CD4-positive, alpha-beta T cell (primary cell): ENCODE measurements around the gene IFT172. TPM values are rescaled to one million over a fixed set of nuclear protein-coding genes. Genes with fewer than 3 reads are reported as not detected.

ENCODE experiments used
- ATAC-seq: fragments of 200-7000 bp; cut with Tn5 transposase; one replicate; pipeline ENCODE4 v1.10.0; 2022; ENCODE audit warnings: mild to moderate bottlenecking; ENCODE audit not compliant: poor library complexity
- CTCF ChIA-PET: fragments of 350-600 bp; sonication (Branson Sonifier 250); formaldehyde crosslinking; loops from one replicate; lab custom pipeline; 2021; ENCODE audit warnings: antibody characterized with exemption, inconsistent platforms; lab: Charles Lee
- POLR2A ChIA-PET: fragments of 350-600 bp; sonication (Branson Sonifier 250); formaldehyde crosslinking; loops from one replicate; lab custom pipeline; 2021; ENCODE audit warnings: antibody characterized with exemption, inconsistent platforms; lab: Charles Lee
- DNase-seq, 14 experiments: peaks; one replicate each; pipeline ENCODE4 v3.0.0-alpha.2; 2013 to 2020; ENCODE audit warnings: mixed read lengths in 2 of 14
- H3K27ac ChIP-seq, 2 donors: one replicate each; pipeline versions ENCODE4 v1.5.1 to v1.7.0; 2013; ENCODE audit warnings: low read length in 2 of 2, low read depth in 1 of 2, mild to moderate bottlenecking in 1 of 2
- H3K27me3 ChIP-seq, 2 experiments: 1 replicate in 1 of 2; 2 replicates in 1 of 2; pipeline versions ENCODE4 v1.6.1 to v1.7.0; 2013; ENCODE audit warnings: low read length in 2 of 2, control low read depth in 1 of 2, mild to moderate bottlenecking in 1 of 2, moderate library complexity in 1 of 2; ENCODE audit not compliant: insufficient read depth in 2 of 2, control insufficient read depth in 1 of 2
- H3K36me3 ChIP-seq: one replicate; pipeline ENCODE4 v1.6.1; 2013; ENCODE audit warnings: low read length, control low read depth; ENCODE audit not compliant: insufficient read depth
- H3K4me1 ChIP-seq: one replicate; pipeline ENCODE4 v1.6.1; 2013; ENCODE audit warnings: low read length, control low read depth; ENCODE audit not compliant: insufficient read depth
- H3K4me3 ChIP-seq: one replicate; pipeline ENCODE4 v1.5.1; 2013; ENCODE audit warnings: mild to moderate bottlenecking, low read length, moderate library complexity
- H3K9me3 ChIP-seq, 2 experiments: 1 replicate in 1 of 2; 2 replicates in 1 of 2; pipeline versions ENCODE4 v1.6.1 to v1.7.0; 2013; ENCODE audit warnings: low read length in 2 of 2, mild to moderate bottlenecking in 2 of 2, control low read depth in 1 of 2, moderate library complexity in 1 of 2; ENCODE audit not compliant: control insufficient read depth in 1 of 2, insufficient read depth in 1 of 2
- H3K27ac Mint-ChIP-seq: one replicate; pipeline ENCODE4 v1.8.0; 2020; ENCODE audit warnings: mixed read lengths
- H3K27me3 Mint-ChIP-seq: one replicate; pipeline ENCODE4 v1.8.0; 2021; ENCODE audit warnings: mixed read lengths
- H3K36me3 Mint-ChIP-seq: one replicate; pipeline ENCODE4 v1.8.0; 2021; ENCODE audit warnings: low read depth, mixed read lengths
- H3K4me1 Mint-ChIP-seq: one replicate; pipeline ENCODE4 v1.8.0; 2021; ENCODE audit warnings: low read depth, mixed read lengths
- H3K4me3 Mint-ChIP-seq: one replicate; pipeline ENCODE4 v1.8.0; 2020; ENCODE audit warnings: mild to moderate bottlenecking, mixed read lengths
- H3K9me3 Mint-ChIP-seq: one replicate; pipeline ENCODE4 v1.8.0; 2020; ENCODE audit warnings: mixed read lengths
- CTCF ChIP-seq: fragments of 200-600 bp; IDR thresholded peaks from one replicate; pipeline ENCODE4 v1.8.0; 2022; ENCODE audit warnings: antibody characterized with exemption, mild to moderate bottlenecking
- intact Hi-C, 2 experiments: fragments of 100-400 bp; cut with DNase I in 1 of 2; cut with micrococcal nuclease in 1 of 2; formaldehyde crosslinking; loops; one replicate each; pipeline versions ENCODE4 v1.15.1 to v1.9.0; 2023 to 2025; cut with DNase I, micrococcal nuclease
- total RNA-seq, 174 experiments: library from RNA in 2 of 174; stranded (reverse) in 2 of 174; gene quantifications; one replicate each; pipeline ENCODE4 v1.2.3 and lab custom pipeline; 2021 to 2026

Gene IFT172
- total RNA-seq, 2 experiments from 2014 or later: 13.3 to 14.4 TPM

- CTCF ChIA-PET: no interaction called here
- Histone ChIP-seq H3K9me3 (no peaks in the 10 kb centered on the region), H3K4me1 (peaks cover 15% of the 10 kb centered on the region), H3K36me3 (peaks cover 15% of the 10 kb centered on the region), H3K4me3 (no peak overlapping the region), H3K27me3 (no peaks in the 10 kb centered on the region), H3K27ac (no peak overlapping the region)
- POLR2A ChIA-PET: interaction anchor here (1.1 kb wide), 1 partner anchor 28 kb away, joined by 3 read pairs; the partner anchor contains the start of gene NRBP1
- no peak for DNase-seq
- Mint-ChIP-seq H3K4me3 (no peak overlapping the region), H3K27me3 (no peaks in the 10 kb centered on the region), H3K36me3 (peaks cover 25% of the 10 kb centered on the region), H3K27ac (peak overlapping the region; percentile 42), H3K9me3 (no peaks in the 10 kb centered on the region), H3K4me1 (peaks cover 49% of the 10 kb centered on the region)
- intact Hi-C loops: loop anchor here in 1 of 2 experiments (10.0 kb wide), 2 partner anchors 184 to 224 kb away; partner anchors contain the start of genes CCDC121, GPN1 and ZNF512
- no peak for TF ChIP-seq CTCF
- no peak for ATAC-seq
Measured at GRCh38 chr2:27400348-27401135, 89.0 kb downstream of the IFT172 start.

- H3K9me3 ChIP-seq: no peaks in the 10 kb centered on the region
- ATAC-seq: no peak
- H3K27ac Mint-ChIP-seq: no peak overlapping the region
- no peaks in the 10 kb centered on the region for H3K27me3 ChIP-seq
- no peak for TF ChIP-seq CTCF
- H3K9me3 Mint-ChIP-seq: no peaks in the 10 kb centered on the region
- ChIA-PET CTCF (no interaction called here), POLR2A (no interaction called here)
- H3K36me3 ChIP-seq: peaks cover 9% of the 10 kb centered on the region
- intact Hi-C loops: no loop called here
- DNase-seq: no peak
- no peak overlapping the region for H3K27ac ChIP-seq
- peaks cover 43% of the 10 kb centered on the region for H3K4me1 Mint-ChIP-seq
- H3K4me1 ChIP-seq: peaks cover 8% of the 10 kb centered on the region
- peaks cover 25% of the 10 kb centered on the region for H3K36me3 Mint-ChIP-seq
- H3K4me3 Mint-ChIP-seq: no peak overlapping the region
- no peaks in the 10 kb centered on the region for H3K27me3 Mint-ChIP-seq
- no peak overlapping the region for H3K4me3 ChIP-seq
Measured at GRCh38 chr2:27398962-27399361, 90.6 kb downstream of the IFT172 start.

Other genes starting within 250 kb of the IFT172 start
- not detected for gene SLC30A3, start 226.7 kb downstream of the IFT172 start, total RNA-seq
- not detected for gene DNAJC5G, start 214.3 kb downstream of the IFT172 start, total RNA-seq
- not detected for gene TRIM54, start 207.3 kb downstream of the IFT172 start, total RNA-seq
- 1 to 10 TPM; 1.8 to 2.3 TPM for gene UCN, start 181.3 kb downstream of the IFT172 start, total RNA-seq
- 10 to 100 TPM; 29.3 to 31.0 TPM for gene MPV17, start 166.6 kb downstream of the IFT172 start, total RNA-seq
- 10 to 100 TPM; 54.6 to 56.8 TPM for gene GTF3C2, start 133.0 kb downstream of the IFT172 start, total RNA-seq
- gene EIF2B4, start 119.4 kb downstream of the IFT172 start, total RNA-seq: 10 to 100 TPM; 33.2 to 34.0 TPM
- gene SNX17, start 119.1 kb downstream of the IFT172 start, total RNA-seq: 10 to 100 TPM; 66.3 to 67.9 TPM
- 10 to 100 TPM; 22.8 to 22.9 TPM for gene ZNF513, start 109.0 kb downstream of the IFT172 start, total RNA-seq
- 10 to 100 TPM; 30.4 to 31.2 TPM for gene PPM1G, start 80.2 kb downstream of the IFT172 start, total RNA-seq
- 100 to 1,000 TPM; 169 to 181 TPM for gene NRBP1, start 61.1 kb downstream of the IFT172 start, total RNA-seq
- gene KRTCAP3, start 47.4 kb downstream of the IFT172 start, total RNA-seq: 10 to 100 TPM; 11.5 to 12.8 TPM
- not detected for gene FNDC4, start 5.5 kb upstream of the IFT172 start, total RNA-seq
- not detected for gene GCKR, start 7.1 kb upstream of the IFT172 start, total RNA-seq
- 10 to 100 TPM; 13.6 to 14.1 TPM for gene ZNF512, start 93.3 kb upstream of the IFT172 start, total RNA-seq
- gene CCDC121, start 139.3 kb upstream of the IFT172 start, total RNA-seq: under 1 TPM; 0.47 to 0.91 TPM
- gene GPN1, start 139.3 kb upstream of the IFT172 start, total RNA-seq: 10 to 100 TPM; 24.6 to 28.1 TPM
- gene SUPT7L, start 173.9 kb upstream of the IFT172 start, total RNA-seq: 10 to 100 TPM; 48.5 to 52.2 TPM
- 10 to 100 TPM; 14.2 to 15.3 TPM for gene SLC4A1AP, start 174.1 kb upstream of the IFT172 start, total RNA-seq